ENCODE results near the gene UBTD1. TPM values are rescaled to one million over a fixed set of nuclear protein-coding genes. Genes with fewer than 3 reads are reported as not detected.
A peak's percentile ranks its signal among the peaks of the same experiment; 100 is the strongest.
"Not testable (repeated sequence)": the region's sequence is repeated elsewhere in the genome, so short reads cannot be mapped to it uniquely, and the experiment has no call there.

The UBTD1 gene
- total and polyA plus RNA-seq, 8 donors = 16.6 to 41.0 (median 20.6) TPM

GRCh38 chr10:97520978-97521761 lies 22.4 kb downstream of the UBTD1 start:
- TF ChIP-seq, protein P1, sequence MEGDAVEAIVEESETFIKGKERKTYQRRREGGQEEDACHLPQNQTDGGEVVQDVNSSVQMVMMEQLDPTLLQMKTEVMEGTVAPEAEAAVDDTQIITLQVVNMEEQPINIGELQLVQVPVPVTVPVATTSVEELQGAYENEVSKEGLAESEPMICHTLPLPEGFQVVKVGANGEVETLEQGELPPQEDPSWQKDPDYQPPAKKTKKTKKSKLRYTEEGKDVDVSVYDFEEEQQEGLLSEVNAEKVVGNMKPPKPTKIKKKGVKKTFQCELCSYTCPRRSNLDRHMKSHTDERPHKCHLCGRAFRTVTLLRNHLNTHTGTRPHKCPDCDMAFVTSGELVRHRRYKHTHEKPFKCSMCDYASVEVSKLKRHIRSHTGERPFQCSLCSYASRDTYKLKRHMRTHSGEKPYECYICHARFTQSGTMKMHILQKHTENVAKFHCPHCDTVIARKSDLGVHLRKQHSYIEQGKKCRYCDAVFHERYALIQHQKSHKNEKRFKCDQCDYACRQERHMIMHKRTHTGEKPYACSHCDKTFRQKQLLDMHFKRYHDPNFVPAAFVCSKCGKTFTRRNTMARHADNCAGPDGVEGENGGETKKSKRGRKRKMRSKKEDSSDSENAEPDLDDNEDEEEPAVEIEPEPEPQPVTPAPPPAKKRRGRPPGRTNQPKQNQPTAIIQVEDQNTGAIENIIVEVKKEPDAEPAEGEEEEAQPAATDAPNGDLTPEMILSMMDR (IDR thresholded peaks at IDR 0.05) = no peak
- Histone ChIP-seq H3K27ac (peak overlapping the region; percentile 48 to 58), H3K4me1 (peaks cover 24 to 36% of the 10 kb centered on the region in 2 donors), H3K36me3 (no peaks in the 10 kb centered on the region), H3K4me3 (no peak overlapping the region), H3K27me3 (no peaks in the 10 kb centered on the region), H3K9me3 (no peaks in the 10 kb centered on the region)
- DNase-seq (peak in 2 of 4 donors; percentile 56 to 81), ATAC-seq (peak; percentile 78)
- intact Hi-C loops (cut with DNase I) = no loop called here

DNA sequence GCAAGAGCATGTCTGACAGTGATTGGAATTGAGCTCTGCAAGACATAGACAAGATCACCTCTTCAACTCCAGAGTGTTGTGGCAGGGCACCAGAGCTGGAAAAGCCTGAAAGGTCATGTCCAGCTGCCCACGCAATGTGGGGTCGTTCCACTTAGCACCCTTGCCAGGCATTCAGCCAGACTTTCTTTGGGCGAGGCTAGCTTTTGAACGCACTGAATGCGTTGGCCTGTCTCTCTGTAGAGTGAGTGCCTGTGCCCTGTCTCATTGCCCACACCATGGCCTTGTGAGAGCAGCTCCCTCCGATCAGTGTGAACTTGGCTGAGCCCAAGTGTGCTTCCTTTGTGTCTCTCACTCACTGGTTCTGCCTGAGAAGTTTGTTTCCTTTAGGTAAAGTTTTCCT lies 23.3 kb downstream of the UBTD1 start:
- no peaks in the 10 kb centered on the region for H3K36me3 ChIP-seq
- no peak for DNase-seq
- peaks cover 24 to 31% of the 10 kb centered on the region in 2 donors for H3K4me1 ChIP-seq
- intact Hi-C loops (cut with DNase I) = no loop called here
- H3K9me3 ChIP-seq = no peaks in the 10 kb centered on the region
- H3K27ac ChIP-seq = no peak overlapping the region
- ATAC-seq = no peak
- no peak overlapping the region for H3K4me3 ChIP-seq
- H3K27me3 ChIP-seq = no peaks in the 10 kb centered on the region
- TF ChIP-seq, protein P1 (IDR thresholded peaks at IDR 0.05) = no peak

- Histone ChIP-seq H3K27ac (no peak overlapping the region), H3K36me3 (no peaks in the 10 kb centered on the region), H3K4me3 (no peak overlapping the region), H3K27me3 (no peaks in the 10 kb centered on the region), H3K4me1 (peaks cover 17 to 22% of the 10 kb centered on the region in 2 donors), H3K9me3 (no peaks in the 10 kb centered on the region)
- intact Hi-C loops (cut with DNase I) = no loop called here
- DNase-seq (no peak), ATAC-seq (no peak)
- TF ChIP-seq, protein P1 (IDR thresholded peaks at IDR 0.05) = no peak
These were observed 24.2 kb downstream of the UBTD1 start for GRCh38 chr10:97522937-97523336.

DNA sequence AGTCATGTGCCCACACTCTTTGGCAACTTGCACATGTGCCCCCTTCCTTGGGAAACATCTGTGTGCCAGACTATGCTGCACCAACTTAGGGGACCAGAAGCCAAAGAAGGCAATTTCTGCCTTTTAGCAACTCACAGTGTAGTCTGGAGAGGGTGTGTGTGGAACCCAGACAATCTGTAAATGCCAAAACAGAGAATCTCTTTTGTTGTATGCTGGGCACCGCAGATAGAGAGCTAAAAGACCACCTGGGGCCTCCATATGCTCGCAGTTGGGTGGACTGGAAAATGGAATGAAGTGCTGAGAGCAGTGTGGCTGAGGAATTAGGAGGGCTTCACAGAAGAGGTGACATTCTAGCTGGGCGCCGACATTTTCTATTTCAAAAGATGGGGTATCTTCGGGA lies 26.4 kb downstream of the UBTD1 start:
- no peaks in the 10 kb centered on the region for H3K9me3 ChIP-seq
- H3K4me3 ChIP-seq = no peak overlapping the region
- H3K36me3 ChIP-seq = no peaks in the 10 kb centered on the region
- ATAC-seq (no peak), DNase-seq (no peak)
- intact Hi-C loops (cut with DNase I) = no loop called here
- H3K27ac ChIP-seq = no peak overlapping the region
- no peaks in the 10 kb centered on the region for H3K27me3 ChIP-seq
- peaks cover 5 to 7% of the 10 kb centered on the region in 2 donors for H3K4me1 ChIP-seq
- TF ChIP-seq, protein P1 (IDR thresholded peaks at IDR 0.05) = no peak

- Histone ChIP-seq H3K36me3 (no peaks in the 10 kb centered on the region), H3K9me3 (no peaks in the 10 kb centered on the region), H3K4me3 (no peak overlapping the region), H3K4me1 (peaks cover 2 to 7% of the 10 kb centered on the region in 2 donors), H3K27me3 (no peaks in the 10 kb centered on the region), H3K27ac (no peak overlapping the region)
- ATAC-seq (no peak), DNase-seq (no peak)
- intact Hi-C loops (cut with DNase I) = no loop called here
- TF ChIP-seq, protein P1 (IDR thresholded peaks at IDR 0.05) = no peak
These were observed 27.0 kb downstream of the UBTD1 start for GRCh38 chr10:97525683-97526110.

DNA sequence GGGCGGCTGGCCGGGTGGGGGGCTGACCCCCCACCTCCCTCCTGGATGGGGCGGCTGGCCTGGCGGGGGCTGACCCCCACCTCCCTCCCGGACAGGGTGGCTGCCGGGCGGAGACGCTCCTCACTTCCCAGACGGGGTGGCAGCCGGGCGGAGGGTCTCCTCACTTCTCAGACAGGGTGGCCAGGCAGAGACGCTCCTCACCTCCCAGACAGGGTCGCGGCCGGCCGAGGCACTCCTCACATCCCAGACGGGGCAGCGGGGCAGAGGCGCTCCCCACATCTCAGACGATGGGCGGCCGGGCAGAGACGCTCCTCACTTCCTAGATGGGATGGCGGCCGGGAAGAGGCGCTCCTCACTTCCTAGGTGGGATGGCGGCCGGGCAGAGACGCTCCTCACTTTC lies 30.2 kb downstream of the UBTD1 start:
- H3K36me3 ChIP-seq; ATAC-seq; intact Hi-C loops (cut with DNase I); H3K9me3 ChIP-seq; H3K4me3 ChIP-seq; H3K4me1 ChIP-seq; H3K27me3 ChIP-seq; DNase-seq; H3K27ac ChIP-seq: not testable (repeated sequence)

Measured in left lung (tissue), 10 donors.